ENCODE results near the gene CD164.

- TF ChIP-seq POLR2AphosphoS5 (IDR thresholded peaks at IDR 0.05; ENCODE audit: low read depth, low read length): no peak
- TF ChIP-seq, protein P1, sequence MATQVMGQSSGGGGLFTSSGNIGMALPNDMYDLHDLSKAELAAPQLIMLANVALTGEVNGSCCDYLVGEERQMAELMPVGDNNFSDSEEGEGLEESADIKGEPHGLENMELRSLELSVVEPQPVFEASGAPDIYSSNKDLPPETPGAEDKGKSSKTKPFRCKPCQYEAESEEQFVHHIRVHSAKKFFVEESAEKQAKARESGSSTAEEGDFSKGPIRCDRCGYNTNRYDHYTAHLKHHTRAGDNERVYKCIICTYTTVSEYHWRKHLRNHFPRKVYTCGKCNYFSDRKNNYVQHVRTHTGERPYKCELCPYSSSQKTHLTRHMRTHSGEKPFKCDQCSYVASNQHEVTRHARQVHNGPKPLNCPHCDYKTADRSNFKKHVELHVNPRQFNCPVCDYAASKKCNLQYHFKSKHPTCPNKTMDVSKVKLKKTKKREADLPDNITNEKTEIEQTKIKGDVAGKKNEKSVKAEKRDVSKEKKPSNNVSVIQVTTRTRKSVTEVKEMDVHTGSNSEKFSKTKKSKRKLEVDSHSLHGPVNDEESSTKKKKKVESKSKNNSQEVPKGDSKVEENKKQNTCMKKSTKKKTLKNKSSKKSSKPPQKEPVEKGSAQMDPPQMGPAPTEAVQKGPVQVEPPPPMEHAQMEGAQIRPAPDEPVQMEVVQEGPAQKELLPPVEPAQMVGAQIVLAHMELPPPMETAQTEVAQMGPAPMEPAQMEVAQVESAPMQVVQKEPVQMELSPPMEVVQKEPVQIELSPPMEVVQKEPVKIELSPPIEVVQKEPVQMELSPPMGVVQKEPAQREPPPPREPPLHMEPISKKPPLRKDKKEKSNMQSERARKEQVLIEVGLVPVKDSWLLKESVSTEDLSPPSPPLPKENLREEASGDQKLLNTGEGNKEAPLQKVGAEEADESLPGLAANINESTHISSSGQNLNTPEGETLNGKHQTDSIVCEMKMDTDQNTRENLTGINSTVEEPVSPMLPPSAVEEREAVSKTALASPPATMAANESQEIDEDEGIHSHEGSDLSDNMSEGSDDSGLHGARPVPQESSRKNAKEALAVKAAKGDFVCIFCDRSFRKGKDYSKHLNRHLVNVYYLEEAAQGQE (IDR thresholded peaks at IDR 0.05; ENCODE audit: insufficient read depth in 1 of 2, low read depth in 2 of 2, low read length in 2 of 2): no peak
Measured at GRCh38 chr6:109428889-109429477, 46.7 kb upstream of the CD164 start.
